GM21528 (cell line): ENCODE measurements around the gene SPATA7.
A peak's percentile ranks its signal among the peaks of the same experiment; 100 is the strongest.
"Not testable (repeated sequence)": the region's sequence is repeated elsewhere in the genome, so short reads cannot be mapped to it uniquely, and the experiment has no call there.

Experiments
- ATAC-seq: cut with Tn5 transposase; IDR thresholded peaks from one replicate; pipeline ENCODE4 v1.9.1; 2021; ENCODE audit warnings: mild to moderate bottlenecking, moderate library complexity; ENCODE audit not compliant: unreplicated experiment, low FRiP score

SPATA7 gene

GRCh38 chr14:88385212-88386101, at the start of gene SPATA7:
SPATA7 (plus strand) TSS chr14:88385657; CDS start chr14:88385819, 162 bp downstream.
- ATAC-seq: peak; percentile 100

DNA sequence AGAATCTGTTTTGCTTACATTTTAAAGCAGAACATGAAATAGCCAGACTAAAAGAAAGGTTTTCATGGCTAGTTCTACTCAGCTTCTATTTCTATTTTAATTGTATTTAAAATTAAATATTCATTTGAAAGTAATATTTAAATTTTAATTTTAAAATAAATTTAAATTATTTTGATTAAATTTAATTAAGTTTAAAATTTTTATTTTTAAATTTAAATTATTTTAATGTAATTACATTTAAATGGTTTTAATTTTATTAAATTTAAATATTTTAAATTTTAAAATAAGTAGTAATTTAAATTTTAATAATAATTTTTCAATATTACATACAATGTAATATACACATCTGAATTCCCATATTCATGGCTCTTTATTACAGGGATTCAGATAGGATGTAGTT, 45.1 kb upstream of the SPATA7 start:
- no peak for ATAC-seq

DNA sequence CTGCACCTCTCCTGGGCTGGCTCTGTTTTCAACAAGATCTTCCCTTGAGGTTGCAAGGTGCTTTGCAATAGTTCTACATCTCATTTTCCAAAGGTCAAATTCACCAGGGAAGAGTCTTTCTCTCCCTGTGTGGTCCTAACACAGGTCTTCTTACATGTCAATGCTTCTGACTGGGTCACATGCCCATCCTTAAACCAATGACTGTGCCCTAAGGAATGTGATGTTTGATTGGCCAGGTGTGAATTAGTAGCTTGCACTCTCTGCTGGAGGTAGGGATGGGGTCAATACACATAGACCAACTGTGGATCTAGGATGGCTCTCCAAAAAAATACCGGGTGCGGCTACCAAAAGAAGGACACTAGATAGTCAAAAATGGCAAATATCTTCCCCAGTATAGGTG, 42.5 kb upstream of the SPATA7 start:
- no peak for ATAC-seq

DNA sequence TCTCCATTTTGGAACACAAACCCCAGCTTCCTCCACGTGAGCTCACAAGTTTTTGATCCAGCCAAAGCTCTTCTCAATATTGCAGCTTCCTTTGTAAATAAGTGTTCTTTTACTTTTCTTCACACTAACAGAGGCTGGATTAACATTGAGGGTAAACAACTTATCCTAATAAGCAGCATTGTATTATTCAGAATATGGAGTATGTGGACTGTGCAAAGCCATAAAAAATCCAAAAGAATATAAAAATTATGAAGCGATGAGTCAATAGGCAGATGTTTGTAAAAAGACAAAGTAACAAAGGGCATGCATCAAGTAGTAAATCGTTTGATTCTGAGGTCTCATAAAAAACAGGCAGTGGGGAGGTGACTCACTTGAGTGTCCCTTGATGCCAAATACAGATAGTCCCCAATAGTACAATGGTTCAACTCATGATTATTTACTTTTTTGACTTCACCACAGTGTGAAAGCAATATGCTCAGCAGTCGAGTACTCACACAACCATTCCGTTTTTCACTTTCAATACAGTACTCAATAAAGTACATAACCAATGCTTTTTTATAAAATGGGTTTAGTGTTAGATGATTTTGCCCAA, 39.3 kb upstream of the SPATA7 start:
- no peak for ATAC-seq

DNA sequence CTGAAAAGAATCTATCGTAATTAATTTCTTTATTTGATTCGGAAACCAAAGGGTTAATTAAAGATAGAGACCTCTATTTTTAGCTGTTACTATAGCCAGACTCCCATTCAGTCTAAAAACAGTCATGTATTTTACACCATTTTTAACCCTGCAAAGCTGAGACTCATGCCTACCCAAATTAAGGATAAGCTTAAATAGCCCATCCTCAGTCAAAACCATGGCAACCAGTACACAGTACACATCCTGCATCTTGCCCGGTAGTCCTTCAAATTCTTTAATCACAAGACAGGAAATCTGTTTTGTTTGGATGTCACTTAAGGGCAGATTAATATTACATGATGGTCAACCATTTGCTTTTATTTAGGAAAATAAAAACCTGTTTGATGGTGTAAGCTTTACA, 36.9 kb upstream of the SPATA7 start:
- no peak for ATAC-seq

DNA sequence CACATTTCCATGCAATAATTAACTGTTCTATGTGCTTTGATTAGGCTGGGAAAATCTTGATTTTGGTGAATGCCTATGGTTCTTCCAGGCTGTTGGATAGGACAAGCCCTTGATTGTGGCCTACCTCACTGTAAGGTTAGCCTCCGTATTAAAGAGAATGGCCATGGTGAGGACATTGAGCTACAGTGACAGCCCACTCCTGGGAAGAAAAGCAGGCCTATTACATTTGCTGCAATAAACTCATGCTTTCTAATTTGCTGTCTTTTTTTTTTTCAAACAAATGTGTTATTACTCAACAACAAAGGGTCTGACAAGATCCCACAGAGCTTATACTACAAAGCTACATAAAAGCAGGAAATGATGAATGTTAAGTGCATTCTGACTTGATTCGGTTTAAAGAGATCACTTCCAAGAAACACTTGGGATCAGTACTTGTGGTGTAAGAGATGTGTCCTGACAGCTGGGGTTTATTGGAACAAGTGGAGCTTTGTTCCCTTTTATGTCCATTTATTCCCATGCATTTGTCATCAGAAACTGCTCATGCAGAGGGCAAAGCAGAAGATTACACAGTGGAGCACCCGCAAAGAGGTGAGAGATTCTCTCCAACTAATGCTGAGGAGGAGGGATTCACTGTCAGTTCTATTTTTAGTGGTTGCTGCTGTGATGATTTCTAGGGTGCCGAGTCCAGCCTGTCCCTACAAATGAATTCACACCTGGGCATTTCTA, 33.3 kb upstream of the SPATA7 start:
- ATAC-seq: no peak

- ATAC-seq: no peak
These were observed 32.8 kb upstream of the SPATA7 start for GRCh38 chr14:88352698-88353097.

GRCh38 chr14:88354358-88354757, 31.1 kb upstream of the SPATA7 start:
- no peak for ATAC-seq

DNA sequence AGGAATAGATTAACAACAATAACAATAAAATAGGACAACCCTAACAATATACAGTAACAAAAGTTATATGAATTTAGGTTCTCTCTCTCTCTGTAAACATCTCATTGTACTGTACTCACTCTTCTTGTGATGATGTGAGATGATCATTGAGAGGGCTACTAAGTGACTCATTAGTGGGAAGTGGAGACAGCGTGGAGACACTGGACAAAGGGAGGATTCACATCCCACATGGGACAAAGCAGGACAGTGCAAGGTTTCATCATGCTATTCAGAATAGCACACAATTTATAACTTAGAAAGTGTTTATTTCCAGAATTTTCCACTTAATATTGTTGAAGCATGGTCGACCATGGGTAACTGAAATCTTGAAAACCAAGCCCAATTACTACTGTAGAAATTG, 26.0 kb upstream of the SPATA7 start:
- no peak for ATAC-seq

DNA sequence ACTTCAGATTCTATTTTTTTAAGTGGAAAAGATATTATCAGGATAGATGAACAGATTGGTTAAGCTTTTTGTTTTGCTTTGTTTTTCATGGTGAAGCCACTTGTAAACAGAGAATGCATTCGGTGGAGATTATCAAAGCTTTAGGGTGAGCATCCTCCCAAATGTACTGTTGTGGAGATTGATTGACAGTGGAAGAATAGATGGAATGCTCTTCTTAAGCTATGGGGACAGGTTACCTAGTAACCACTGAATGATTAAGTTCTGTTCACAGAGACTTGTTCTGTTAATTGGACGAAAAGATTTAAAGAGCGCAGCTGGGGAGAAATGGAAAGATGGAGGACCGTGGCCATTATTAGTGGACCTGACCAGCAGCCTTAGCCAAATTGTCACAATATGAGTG, 21.8 kb upstream of the SPATA7 start:
- ATAC-seq: no peak

- ATAC-seq: no peak
These were observed 20.6 kb upstream of the SPATA7 start for GRCh38 chr14:88364710-88365413.

- no peak for ATAC-seq
These were observed 16.0 kb upstream of the SPATA7 start for GRCh38 chr14:88369496-88369895.

DNA sequence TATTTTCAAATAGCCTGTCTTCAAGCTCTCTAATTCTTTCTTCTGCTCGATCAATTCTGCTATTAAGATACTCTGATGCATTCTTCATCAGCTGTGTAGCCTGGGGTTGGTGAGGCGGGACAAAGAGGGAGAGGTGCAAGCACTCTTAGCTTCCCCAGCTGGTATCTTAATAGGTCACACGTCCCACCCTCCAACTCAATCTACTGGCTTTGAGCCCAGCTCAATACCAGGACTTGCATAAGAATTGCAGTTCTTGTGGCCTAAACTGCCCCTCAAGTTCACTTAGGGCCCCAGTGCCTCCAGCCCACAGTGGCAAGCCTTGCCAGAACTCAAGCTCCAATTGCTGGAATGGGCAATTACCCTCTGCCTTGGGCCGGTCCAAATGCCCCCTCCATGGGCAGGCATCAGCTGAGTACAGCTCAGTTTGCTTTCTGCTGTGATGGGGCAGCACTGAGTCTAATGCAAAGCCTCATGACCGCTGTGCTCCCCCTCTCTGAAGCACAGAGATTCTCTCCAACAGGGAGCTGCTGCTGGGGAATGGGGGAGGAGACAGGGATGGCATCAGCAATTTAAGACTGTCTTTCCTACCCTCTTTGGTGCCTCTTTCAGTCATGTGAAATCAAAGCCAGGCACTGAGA, 5.6 kb upstream of the SPATA7 start:
- ATAC-seq: no peak

GRCh38 chr14:88380405-88380804, 5.1 kb upstream of the SPATA7 start:
- no peak for ATAC-seq

- ATAC-seq: not testable (repeated sequence)
These were observed 3.8 kb upstream of the SPATA7 start for GRCh38 chr14:88381634-88382033.

DNA sequence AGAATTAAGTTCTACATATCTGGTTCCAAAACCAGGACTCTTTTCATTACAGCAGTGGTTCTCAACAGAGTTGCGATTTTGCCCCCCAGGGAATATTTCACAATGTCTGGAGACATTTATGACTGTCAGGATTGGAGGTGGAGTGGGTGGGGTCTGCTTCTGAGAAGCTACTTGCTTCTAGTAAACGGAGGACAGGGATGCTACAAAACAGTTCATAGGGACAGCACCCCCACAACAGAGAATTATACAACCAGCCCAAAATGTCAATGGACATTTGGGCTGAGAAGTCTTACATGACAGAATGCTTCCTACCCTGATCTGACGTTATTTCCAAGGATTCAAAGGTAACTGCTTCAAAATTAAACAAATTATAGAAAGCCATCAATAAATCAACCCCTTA, 739 bp upstream of the SPATA7 start:
- ATAC-seq: no peak

DNA sequence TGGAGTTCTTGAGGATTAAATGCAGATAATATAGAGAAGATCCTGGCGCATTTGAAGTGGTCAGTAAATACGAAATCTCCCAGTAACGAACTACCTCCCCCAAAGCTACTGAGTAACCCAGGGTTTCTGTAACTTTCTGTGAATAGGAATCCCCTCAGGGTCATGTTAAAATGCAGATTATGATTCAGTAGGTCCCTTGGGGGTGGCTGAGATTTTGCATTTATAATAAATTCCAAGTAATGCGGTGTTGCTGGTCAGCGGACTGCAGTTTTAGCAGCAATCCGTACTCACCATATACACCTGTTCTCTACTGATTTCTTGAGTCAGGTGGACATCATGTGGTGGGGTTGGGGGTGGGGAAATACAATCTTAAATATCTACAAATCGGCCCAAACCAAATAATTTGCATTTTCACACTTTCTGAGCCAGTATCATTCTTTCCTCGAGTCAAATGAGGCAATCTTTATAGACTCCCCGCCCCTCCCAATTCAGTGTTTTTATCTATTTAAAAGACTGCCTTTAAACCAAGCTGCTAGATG, 868 bp downstream of the SPATA7 start:
- ATAC-seq: no peak

DNA sequence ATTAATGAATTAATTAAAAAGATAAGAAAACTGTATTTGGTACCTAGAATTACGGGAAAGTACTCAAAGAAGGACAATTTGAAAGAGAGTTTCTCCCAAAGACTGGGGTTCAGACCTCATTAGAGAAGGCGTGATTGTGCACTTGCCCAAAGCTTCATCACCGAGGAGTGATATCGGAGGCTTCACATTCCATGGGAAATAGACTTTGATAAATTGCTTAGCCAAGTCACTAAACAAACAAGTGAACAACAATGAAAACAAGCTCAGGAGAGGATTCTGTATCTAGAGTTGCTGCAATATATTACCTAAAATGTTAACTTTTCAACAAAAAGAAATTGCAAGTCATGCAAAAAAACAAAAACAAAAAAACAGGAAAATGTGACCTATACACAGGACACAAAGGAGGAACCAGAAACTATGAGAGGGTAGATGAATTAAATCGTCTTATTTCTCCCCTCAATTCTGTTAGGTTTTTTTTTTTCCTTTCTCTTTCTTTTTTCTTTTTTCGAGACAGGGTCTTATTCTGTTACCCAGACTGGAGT, 3.4 kb downstream of the SPATA7 start:
- ATAC-seq: no peak

DNA sequence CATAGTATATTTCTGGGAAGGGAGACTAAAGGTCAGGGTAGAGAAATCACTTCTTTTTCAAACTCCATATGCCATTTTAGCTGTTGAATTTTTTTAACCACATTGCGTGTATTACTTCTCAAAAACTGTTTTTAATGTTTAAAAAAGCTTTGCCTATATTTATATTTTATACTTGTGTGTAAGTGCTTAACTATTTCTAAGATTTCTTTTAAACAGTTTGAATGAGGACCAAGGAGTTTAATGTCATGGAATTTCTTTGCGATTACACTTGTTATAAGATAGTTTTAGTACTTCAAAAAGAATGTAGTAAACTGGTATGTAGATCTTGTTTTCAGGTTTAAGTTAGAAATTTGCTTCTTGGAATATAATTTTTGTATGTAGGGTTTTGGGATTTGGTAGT, 7.2 kb downstream of the SPATA7 start:
- no peak for ATAC-seq

- no peak for ATAC-seq
These were observed 25.6 kb downstream of the SPATA7 start for GRCh38 chr14:88411039-88411438.
